ENCODE data around the gene ADAMTS9. TPM values are rescaled to one million over a fixed set of nuclear protein-coding genes. Genes with fewer than 3 reads are reported as not detected.
"Not testable (repeated sequence)": the region's sequence is repeated elsewhere in the genome, so short reads cannot be mapped to it uniquely, and the experiment has no call there.

ADAMTS9 gene
- total and polyA plus RNA-seq, 5 experiments from 2014 or later: not detected

GRCh38 chr3:64546856-64547255, 140.9 kb downstream of the ADAMTS9 start:
- no peak for ATAC-seq
- no peak for DNase-seq
- H3K4me1 Mint-ChIP-seq: no peaks in the 10 kb centered on the region
- no peak overlapping the region for H3K27ac Mint-ChIP-seq
- H3K36me3 Mint-ChIP-seq: no peaks in the 10 kb centered on the region
- H3K27me3 Mint-ChIP-seq: peaks cover 0 to 4% (median under 1%) of the 10 kb centered on the region in 5 donors
- peaks cover 0 to 8% (median 0%) of the 10 kb centered on the region in 9 donors for H3K9me3 Mint-ChIP-seq
- POLR2A ChIA-PET: no interaction called here
- no peak overlapping the region for H3K4me3 Mint-ChIP-seq

GRCh38 chr3:64545239-64545638, 142.6 kb downstream of the ADAMTS9 start:
- H3K27me3 Mint-ChIP-seq: peaks cover 0 to 16% (median 9%) of the 10 kb centered on the region in 5 donors
- H3K36me3 Mint-ChIP-seq, ATAC-seq, H3K4me1 Mint-ChIP-seq, H3K9me3 Mint-ChIP-seq, DNase-seq, POLR2A ChIA-PET, H3K27ac Mint-ChIP-seq, H3K4me3 Mint-ChIP-seq: not testable (repeated sequence)

DNA sequence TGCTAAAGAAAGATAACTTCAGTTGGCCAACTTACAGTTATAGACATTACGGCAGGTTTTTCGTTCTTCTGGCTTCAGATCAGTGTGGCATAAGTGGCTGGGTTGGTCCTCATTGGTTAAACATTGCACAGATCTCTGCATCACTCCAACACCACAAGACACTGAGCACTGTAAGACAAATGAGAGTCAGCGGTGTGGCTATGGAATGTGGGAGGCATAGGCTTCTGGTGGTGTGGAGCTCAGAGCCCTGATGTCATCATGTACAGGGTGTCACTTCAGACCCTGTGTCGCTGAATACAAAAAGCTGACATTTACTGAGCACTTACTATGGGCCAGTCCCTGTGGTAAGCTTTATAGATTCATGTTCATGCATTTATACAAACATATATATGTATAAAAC, 146.0 kb downstream of the ADAMTS9 start:
- ATAC-seq (no peak), DNase-seq (no peak)
- H3K27ac Mint-ChIP-seq: no peak overlapping the region
- peaks cover 0 to 8% (median 0%) of the 10 kb centered on the region in 9 donors for H3K9me3 Mint-ChIP-seq
- POLR2A ChIA-PET: no interaction called here
- H3K4me1 Mint-ChIP-seq: no peaks in the 10 kb centered on the region
- H3K4me3 Mint-ChIP-seq: no peak overlapping the region
- no peaks in the 10 kb centered on the region for H3K36me3 Mint-ChIP-seq
- peaks cover 2 to 25% (median 9%) of the 10 kb centered on the region in 5 donors for H3K27me3 Mint-ChIP-seq

- Mint-ChIP-seq H3K4me3 (no peak overlapping the region), H3K27ac (no peak overlapping the region), H3K36me3 (no peaks in the 10 kb centered on the region), H3K4me1 (no peaks in the 10 kb centered on the region), H3K9me3 (peaks cover 0 to 5% (median 0%) of the 10 kb centered on the region in 9 donors), H3K27me3 (peaks cover 2 to 25% (median 11%) of the 10 kb centered on the region in 5 donors)
- no peak for ATAC-seq
- no peak for DNase-seq
- POLR2A ChIA-PET: no interaction called here
Observed at GRCh38 chr3:64539451-64540196, 148.2 kb downstream of the ADAMTS9 start.

DNA sequence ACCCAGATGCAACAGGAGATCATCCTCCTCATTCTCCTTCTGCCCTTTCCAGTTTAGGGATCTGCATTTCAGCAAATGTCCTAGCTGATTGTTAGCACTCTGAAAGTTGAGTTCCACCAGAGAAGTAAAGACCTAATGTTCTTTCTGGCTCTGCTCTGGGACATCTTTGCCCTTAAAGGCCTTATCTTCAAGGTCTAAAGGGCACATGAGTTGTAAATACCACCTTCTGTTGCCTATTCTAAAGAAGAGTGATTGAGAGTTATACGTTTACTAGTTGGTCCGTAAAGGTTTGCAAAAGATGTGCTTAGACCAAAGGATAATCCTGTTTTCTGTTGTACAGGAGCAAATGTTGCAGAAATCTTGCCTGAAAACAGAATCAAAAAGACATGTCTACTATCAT, 151.6 kb downstream of the ADAMTS9 start:
- Mint-ChIP-seq H3K36me3 (no peaks in the 10 kb centered on the region), H3K27me3 (peaks cover 2 to 23% (median 7%) of the 10 kb centered on the region in 5 donors), H3K4me1 (peaks cover 0 to 9% (median 4%) of the 10 kb centered on the region in 4 donors), H3K9me3 (peaks cover 0 to 3% (median 0%) of the 10 kb centered on the region in 9 donors), H3K27ac (no peak overlapping the region), H3K4me3 (no peak overlapping the region)
- ATAC-seq (no peak), DNase-seq (no peak)
- POLR2A ChIA-PET: no interaction called here

- DNase-seq (peak in 9 of 10 donors; percentile 0 to 29 (median 5)), ATAC-seq (peak; percentile 53 to 56)
- H3K4me1 Mint-ChIP-seq: peaks cover 0 to 9% (median 4%) of the 10 kb centered on the region in 4 donors
- H3K4me3 Mint-ChIP-seq: no peak overlapping the region
- no peak overlapping the region for H3K27ac Mint-ChIP-seq
- POLR2A ChIA-PET: no interaction called here
- H3K27me3 Mint-ChIP-seq: peaks cover 0 to 27% (median 10%) of the 10 kb centered on the region in 5 donors
- H3K36me3 Mint-ChIP-seq: no peaks in the 10 kb centered on the region
- H3K9me3 Mint-ChIP-seq: no peaks in the 10 kb centered on the region
Observed at GRCh38 chr3:64533617-64534317, 154.0 kb downstream of the ADAMTS9 start.

- no peak overlapping the region for H3K4me3 Mint-ChIP-seq
- H3K4me1 Mint-ChIP-seq: peaks cover 0 to 9% (median 4%) of the 10 kb centered on the region in 4 donors
- peaks cover 4 to 26% (median 9%) of the 10 kb centered on the region in 5 donors for H3K27me3 Mint-ChIP-seq
- no peak overlapping the region for H3K27ac Mint-ChIP-seq
- H3K9me3 Mint-ChIP-seq: no peaks in the 10 kb centered on the region
- DNase-seq: no peak
- ATAC-seq: no peak
- no peaks in the 10 kb centered on the region for H3K36me3 Mint-ChIP-seq
- POLR2A ChIA-PET: no interaction called here
Observed at GRCh38 chr3:64530434-64531049, 157.3 kb downstream of the ADAMTS9 start.

- DNase-seq: no peak
- no peak overlapping the region for H3K4me3 Mint-ChIP-seq
- POLR2A ChIA-PET: no interaction called here
- no peaks in the 10 kb centered on the region for H3K36me3 Mint-ChIP-seq
- peaks cover 0 to 9% (median 3%) of the 10 kb centered on the region in 9 donors for H3K9me3 Mint-ChIP-seq
- H3K27ac Mint-ChIP-seq: no peak overlapping the region
- no peak for ATAC-seq
- H3K27me3 Mint-ChIP-seq: peaks cover 4 to 14% (median 6%) of the 10 kb centered on the region in 5 donors
- H3K4me1 Mint-ChIP-seq: no peaks in the 10 kb centered on the region
Observed at GRCh38 chr3:64523324-64523723, 164.5 kb downstream of the ADAMTS9 start.

DNA sequence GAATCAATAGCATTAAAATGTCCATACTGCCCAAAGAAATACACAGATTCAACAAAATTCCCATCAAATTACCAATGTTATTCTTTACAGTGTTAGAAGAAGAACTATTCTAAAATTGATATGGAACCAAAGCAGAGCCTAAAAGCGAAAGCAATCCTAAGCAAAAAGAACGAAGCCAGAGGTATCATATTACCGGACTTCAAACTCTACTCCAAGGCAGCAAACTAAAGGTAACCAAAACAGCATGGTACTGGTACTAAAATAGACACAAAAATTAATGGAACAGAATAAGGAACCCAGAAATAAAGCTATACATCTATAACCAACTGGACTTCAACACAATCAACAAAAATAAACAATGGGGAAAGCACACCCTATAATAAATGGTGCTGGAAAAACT, 167.5 kb downstream of the ADAMTS9 start:
- no peak overlapping the region for H3K4me3 Mint-ChIP-seq
- H3K36me3 Mint-ChIP-seq: no peaks in the 10 kb centered on the region
- H3K27ac Mint-ChIP-seq: no peak overlapping the region
- H3K27me3 Mint-ChIP-seq: peaks cover 2 to 14% (median 6%) of the 10 kb centered on the region in 5 donors
- no peaks in the 10 kb centered on the region for H3K4me1 Mint-ChIP-seq
- DNase-seq (no peak), ATAC-seq (no peak)
- peaks cover 0 to 9% (median 3%) of the 10 kb centered on the region in 9 donors for H3K9me3 Mint-ChIP-seq
- POLR2A ChIA-PET: no interaction called here

GRCh38 chr3:64518950-64519349, 168.8 kb downstream of the ADAMTS9 start:
- no peak for DNase-seq
- Mint-ChIP-seq H3K9me3 (peaks cover 0 to 9% (median 2%) of the 10 kb centered on the region in 9 donors), H3K36me3 (no peaks in the 10 kb centered on the region), H3K4me3 (no peak overlapping the region), H3K27me3 (peaks cover 2 to 14% (median 6%) of the 10 kb centered on the region in 5 donors), H3K27ac (no peak overlapping the region), H3K4me1 (no peaks in the 10 kb centered on the region)
- POLR2A ChIA-PET: no interaction called here
- ATAC-seq: no peak

DNA sequence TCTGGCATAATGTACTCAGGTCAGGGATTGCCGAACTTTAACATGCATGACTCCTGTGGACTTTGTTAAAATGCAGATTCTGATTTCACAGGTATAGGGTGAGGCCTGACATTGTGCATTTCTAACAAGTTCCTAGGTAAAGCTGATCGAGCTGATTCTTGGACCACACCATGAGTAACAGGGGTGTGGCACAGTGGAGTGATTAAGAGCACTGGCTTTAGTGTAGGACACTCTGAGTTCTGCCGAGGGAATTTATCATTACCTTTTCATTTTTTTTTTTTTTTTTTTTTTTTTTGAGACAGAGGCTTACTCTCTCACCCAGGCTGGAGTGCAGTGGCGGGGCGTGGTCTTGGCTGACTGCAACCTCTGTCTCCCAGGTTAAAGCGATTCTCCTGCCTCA, 169.3 kb downstream of the ADAMTS9 start:
- ATAC-seq (no peak), DNase-seq (no peak)
- no peak overlapping the region for H3K4me3 Mint-ChIP-seq
- peaks cover 0 to 9% (median 2%) of the 10 kb centered on the region in 9 donors for H3K9me3 Mint-ChIP-seq
- no peak overlapping the region for H3K27ac Mint-ChIP-seq
- peaks cover 2 to 14% (median 7%) of the 10 kb centered on the region in 5 donors for H3K27me3 Mint-ChIP-seq
- POLR2A ChIA-PET: no interaction called here
- no peaks in the 10 kb centered on the region for H3K4me1 Mint-ChIP-seq
- H3K36me3 Mint-ChIP-seq: no peaks in the 10 kb centered on the region

DNA sequence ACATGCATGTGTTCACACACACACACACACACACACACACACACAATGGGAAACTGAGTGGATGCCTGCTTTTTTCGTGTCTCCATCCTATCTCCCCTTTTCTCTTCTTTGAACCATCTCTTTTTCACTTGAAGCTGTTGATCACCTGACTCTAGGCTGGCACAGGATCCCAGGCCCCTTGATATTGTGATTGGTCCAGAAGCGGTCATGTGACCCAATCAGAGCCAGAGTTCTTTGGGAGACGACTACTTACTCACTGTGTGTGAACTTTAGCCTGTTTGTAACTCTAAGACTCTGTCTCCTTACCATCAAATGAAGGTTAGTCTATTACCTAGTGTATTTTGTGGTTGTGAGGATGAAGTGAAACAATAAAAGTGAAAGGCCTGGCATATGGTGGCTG, 172.9 kb downstream of the ADAMTS9 start:
- no peak for ATAC-seq

GRCh38 chr3:64509206-64509605, 178.6 kb downstream of the ADAMTS9 start:
- Mint-ChIP-seq H3K4me3 (no peak overlapping the region), H3K9me3 (no peaks in the 10 kb centered on the region), H3K4me1 (no peaks in the 10 kb centered on the region), H3K27ac (no peak overlapping the region), H3K36me3 (no peaks in the 10 kb centered on the region), H3K27me3 (peaks cover 0 to 10% (median 0%) of the 10 kb centered on the region in 5 donors)
- no peak for ATAC-seq
- no peak for DNase-seq
- POLR2A ChIA-PET: no interaction called here

More for the DNA sequence above, 172.9 kb downstream of the ADAMTS9 start:
- Mint-ChIP-seq H3K9me3 (no peaks in the 10 kb centered on the region), H3K4me1 (no peaks in the 10 kb centered on the region), H3K36me3 (no peaks in the 10 kb centered on the region), H3K27ac (no peak overlapping the region), H3K4me3 (no peak overlapping the region), H3K27me3 (peaks cover 2 to 11% (median 6%) of the 10 kb centered on the region in 5 donors)
- POLR2A ChIA-PET: interaction anchor here (0.5 kb wide), 1 partner anchor 77 kb away, joined by 3 read pairs; no protein-coding TSS in a partner anchor
- DNase-seq: no peak

All from naive thymus-derived CD8-positive, alpha-beta T cell (primary cell).